GM18526 (cell line): ENCODE measurements around the gene TMED10.

Experiments
- POLR2A ChIP-seq: IDR thresholded peaks from 3 replicates; pipeline ENCODE4 v1.6.1; 2011; ENCODE audit not compliant: insufficient read length; ENCODE audit errors: extremely low read depth

TMED10 gene

GRCh38 chr14:75151851-75152250 lies 24.6 kb downstream of the TMED10 start:
- TF ChIP-seq POLR2A, result no peak

DNA sequence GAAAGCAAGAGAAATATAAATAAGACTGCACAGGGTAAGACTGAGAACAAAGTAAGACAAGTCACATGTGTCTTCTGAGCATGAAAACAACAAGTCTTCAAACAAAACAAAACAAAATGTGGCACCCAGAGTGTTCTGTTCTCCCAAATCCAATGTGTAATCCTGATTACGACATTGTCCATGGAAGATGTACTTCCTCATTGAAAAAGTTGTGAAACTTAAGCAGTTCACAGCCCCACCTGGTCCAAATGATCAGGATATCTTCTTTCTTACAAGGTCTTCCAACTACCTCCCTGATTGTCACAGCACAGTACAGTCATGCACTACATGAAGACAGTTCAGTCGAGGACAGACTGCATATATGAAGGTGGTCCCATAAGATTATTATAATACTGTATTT lies 26.3 kb downstream of the TMED10 start:
- no peak for TF ChIP-seq POLR2A

- no peak for TF ChIP-seq POLR2A
Measured at GRCh38 chr14:75147423-75148071, 28.9 kb downstream of the TMED10 start.

DNA sequence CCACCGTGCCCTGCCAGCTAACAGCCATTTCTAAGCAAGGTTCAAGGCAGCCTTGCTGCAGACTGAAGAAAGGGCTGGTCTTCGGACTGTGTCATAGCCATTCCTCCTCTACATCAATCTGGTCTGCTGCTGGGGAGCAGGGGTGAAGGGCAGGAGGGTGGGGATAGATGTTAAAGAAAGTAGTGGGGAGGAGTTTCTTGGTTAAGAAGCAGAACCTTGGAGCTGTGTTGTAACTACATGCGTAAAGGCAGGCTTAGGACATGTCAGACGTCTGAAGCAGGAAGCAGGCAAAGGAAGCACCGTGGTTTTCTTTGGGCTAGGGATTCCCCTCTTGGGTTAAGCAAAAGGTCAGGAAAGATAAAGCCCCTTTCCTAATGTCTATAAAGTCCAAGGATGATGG lies 31.5 kb downstream of the TMED10 start:
- no peak for TF ChIP-seq POLR2A

GRCh38 chr14:75143761-75144527 lies 32.5 kb downstream of the TMED10 start:
- TF ChIP-seq POLR2A, result no peak

- no peak for TF ChIP-seq POLR2A
Measured at GRCh38 chr14:75142494-75142893, 33.9 kb downstream of the TMED10 start.

GRCh38 chr14:75141967-75142366 lies 34.4 kb downstream of the TMED10 start:
- no peak for TF ChIP-seq POLR2A

DNA sequence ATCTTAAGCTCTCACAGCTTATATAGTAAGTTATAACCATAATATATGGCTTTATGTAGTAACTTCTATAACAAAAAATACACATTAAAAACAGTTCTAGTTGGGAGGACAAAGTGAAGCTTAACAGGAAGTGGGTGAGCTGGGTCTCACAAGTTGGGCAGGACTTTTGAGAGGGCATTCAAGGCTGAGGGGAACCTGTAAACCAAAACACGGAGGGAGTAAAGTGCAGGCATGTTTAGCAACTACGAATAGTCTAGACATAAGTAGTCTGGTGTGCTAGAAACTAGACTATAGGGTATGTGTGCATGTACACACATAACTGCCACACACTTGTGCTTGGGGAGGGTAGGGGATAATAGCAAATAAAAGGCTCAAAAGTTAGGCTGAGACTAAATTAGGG lies 35.4 kb downstream of the TMED10 start:
- TF ChIP-seq POLR2A, result no peak

- TF ChIP-seq POLR2A, result no peak
Measured at GRCh38 chr14:75140620-75141019, 35.8 kb downstream of the TMED10 start.

- no peak for TF ChIP-seq POLR2A
Measured at GRCh38 chr14:75139185-75139584, 37.2 kb downstream of the TMED10 start.

DNA sequence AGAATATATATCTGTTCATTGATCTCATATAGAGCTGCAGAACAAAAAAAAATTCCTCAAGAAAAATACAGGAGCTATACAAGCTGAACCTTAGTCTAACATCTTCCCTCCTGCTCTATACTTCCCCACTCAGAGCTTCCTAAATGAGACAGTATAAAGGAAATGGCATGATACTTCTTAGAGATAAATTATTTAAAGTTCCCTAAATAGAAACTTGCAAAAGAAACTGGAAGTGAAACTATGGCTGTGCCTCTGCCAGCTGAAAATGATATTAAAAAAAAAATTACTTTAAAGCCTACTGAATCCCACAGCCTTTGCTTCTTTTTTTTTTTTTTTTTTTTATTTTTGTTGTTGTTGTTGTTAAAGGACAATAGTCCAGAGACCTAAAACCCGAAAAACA lies 37.9 kb downstream of the TMED10 start:
- no peak for TF ChIP-seq POLR2A

DNA sequence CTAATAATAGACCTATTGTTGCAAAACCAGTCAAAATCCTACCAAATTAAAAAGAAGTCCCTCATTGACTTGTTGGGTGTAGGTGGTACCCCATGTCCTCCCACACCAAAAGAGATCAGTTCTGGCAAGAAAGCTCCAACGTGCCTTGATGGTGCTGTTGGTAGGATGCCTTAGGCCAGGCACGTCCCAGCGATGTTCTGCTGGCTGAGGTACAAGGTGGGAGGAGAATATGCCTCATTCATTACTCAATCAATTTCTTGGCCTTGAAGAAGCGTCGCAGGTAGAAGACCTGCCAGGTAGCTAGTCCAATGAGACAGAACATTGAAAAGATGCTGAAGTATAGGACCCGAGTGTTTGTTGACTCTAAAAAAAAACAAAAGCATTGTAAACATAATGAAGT lies 41.8 kb downstream of the TMED10 start:
- TF ChIP-seq POLR2A, result no peak

DNA sequence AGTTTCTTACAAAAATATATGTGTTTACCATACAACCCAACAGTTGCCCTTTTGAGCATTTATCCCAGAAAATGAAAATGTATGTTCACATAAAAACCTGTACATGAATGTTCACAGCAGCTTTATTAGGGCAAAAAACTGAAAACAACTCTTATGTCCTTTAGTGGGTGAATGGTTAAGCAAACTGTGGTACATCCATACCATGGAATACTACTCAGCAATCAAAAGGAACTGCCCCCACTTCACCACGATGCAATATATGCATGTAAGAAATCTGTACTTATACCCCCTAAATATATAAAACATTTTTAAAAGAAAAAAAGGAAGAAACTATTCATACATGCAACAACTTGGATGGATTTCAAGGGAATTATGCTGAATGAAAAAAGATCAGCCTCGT lies 42.8 kb downstream of the TMED10 start:
- TF ChIP-seq POLR2A, result no peak

GRCh38 chr14:75132382-75133086 lies 43.9 kb downstream of the TMED10 start:
- TF ChIP-seq POLR2A, result no peak

DNA sequence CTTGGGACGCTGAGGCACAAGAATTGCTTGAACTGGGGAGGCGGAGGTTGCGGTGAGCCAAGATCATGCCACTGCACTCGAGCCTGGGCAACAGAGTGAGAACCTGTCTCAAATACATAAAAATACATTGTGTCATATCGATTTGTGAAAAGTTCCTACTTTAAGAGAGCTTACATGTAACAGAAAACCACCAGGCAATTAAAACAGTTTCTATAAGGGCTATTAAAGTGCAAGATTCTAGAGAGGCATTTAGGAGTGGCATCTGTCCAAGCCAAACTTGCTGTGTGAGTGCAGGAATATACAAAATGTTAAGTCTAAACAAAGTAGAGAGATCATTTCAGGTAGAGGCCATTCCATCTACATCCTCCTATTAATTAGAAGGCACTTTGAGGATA lies 47.8 kb downstream of the TMED10 start:
- no peak for TF ChIP-seq POLR2A
